Large intestine (tissue), 3 donors: ENCODE data around the gene OSGEPL1. TPM values are rescaled to one million over a fixed set of nuclear protein-coding genes. Genes with fewer than 3 reads are reported as not detected.
"Not testable (repeated sequence)": the region's sequence is repeated elsewhere in the genome, so short reads cannot be mapped to it uniquely, and the experiment has no call there.

Experiments
- DNase-seq, 2 donors: peaks; one replicate each; pipeline versions ENCODE4 v3.0.0 to v3.0.0-alpha.2; 2013
- H3K27ac ChIP-seq: one replicate; pipeline ENCODE4 v1.5.1; 2013; ENCODE audit warnings: low read length
- H3K27me3 ChIP-seq: 2 replicates; pipeline ENCODE4 v1.6.1; 2013; ENCODE audit warnings: low read length; ENCODE audit not compliant: control insufficient read depth, insufficient read depth
- H3K36me3 ChIP-seq: 2 replicates; pipeline ENCODE4 v1.6.1; 2013; ENCODE audit warnings: low read length; ENCODE audit not compliant: control insufficient read depth, insufficient read depth
- H3K4me1 ChIP-seq: one replicate; pipeline ENCODE4 v1.6.1; 2013; ENCODE audit warnings: low read length; ENCODE audit not compliant: control insufficient read depth, insufficient read depth
- H3K4me3 ChIP-seq: one replicate; pipeline ENCODE4 v1.5.1; 2013; ENCODE audit warnings: low read length
- H3K9me3 ChIP-seq: one replicate; pipeline ENCODE4 v1.6.1; 2013; ENCODE audit warnings: mild to moderate bottlenecking, low read depth, low read length, moderate library complexity; ENCODE audit not compliant: control insufficient read depth
- WGBS: methylation state at CpG from one replicate; pipeline ENCODE4 v1.1.5; 2013; ENCODE audit warnings: low lambda C conversion rate; ENCODE audit not compliant: insufficient coverage; 5-methylcytosine and 5-hydroxymethylcytosine counted together
- polyA plus RNA-seq: library from polyadenylated mRNA; unstranded; fragments of 120-200 nt; gene quantifications from one replicate; pipeline ENCODE4 v1.2.1, GENCODE V29; 2013

OSGEPL1 gene
- polyA plus RNA-seq, 1 donor, result 11.8 TPM

DNA sequence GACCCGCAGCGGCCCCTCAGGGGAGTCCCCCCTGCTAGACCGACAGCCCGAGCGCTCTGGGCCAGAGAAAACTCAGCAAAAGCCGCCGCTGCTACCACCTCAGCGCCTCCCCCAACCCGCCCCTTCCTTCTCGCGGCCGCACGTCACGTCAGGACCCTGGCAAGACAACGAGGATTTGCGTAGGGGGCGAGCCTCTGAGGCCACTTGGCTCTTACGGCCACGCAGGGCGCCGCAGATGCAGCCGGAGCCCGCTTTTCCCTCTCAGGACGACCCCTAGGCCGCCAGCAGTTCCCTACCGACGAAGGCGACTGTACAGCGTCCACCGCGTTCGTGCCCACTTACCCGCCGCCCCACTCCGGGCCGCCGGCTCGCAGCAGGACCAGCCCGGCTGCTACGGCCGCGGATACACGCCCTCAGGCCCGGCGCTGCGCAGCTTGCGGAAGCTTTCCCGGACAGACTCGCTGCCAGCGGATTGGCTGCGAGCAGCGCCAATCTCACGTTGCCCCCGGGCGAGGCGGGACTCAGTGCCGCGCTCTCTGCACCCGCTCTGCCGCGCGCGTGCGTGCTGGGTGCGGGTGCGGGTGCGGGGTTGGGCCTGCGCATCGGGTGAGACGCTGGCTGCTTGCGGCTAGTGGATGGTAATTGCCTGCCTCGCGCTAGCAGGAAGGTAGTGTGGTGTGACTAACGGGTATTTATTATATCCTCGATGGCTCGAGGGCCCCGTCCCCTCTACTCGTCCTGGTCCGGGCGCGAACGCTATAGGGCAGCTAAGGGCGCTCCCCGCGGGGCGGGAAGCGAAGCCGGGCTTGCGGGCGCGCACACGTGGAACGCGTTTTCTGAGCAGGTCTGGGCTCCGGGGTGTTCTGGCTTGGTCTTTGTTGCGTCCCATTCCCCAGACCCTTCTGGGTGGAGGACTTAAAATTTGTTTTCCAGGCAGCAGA is 21.6 kb upstream of the OSGEPL1 start, which contains the start of the genes ORMDL1 and PMS1:
Gene ORMDL1, minus strand, starts transcription at position 413 of the 941 bp plus-strand sequence. CDS start 1,744 bp downstream, outside the sequence.
Gene PMS1, plus strand, starts transcription at position 524 of the 941 bp plus-strand sequence. CDS start 7,360 bp downstream, outside the sequence.
- Histone ChIP-seq H3K36me3 (peaks cover 4% of the 10 kb centered on the region), H3K27me3 (no peaks in the 10 kb centered on the region), H3K4me3 (peak within 1 kb of the TSS; percentile 86), H3K4me1 (peaks cover 9% of the 10 kb centered on the region), H3K27ac (peak within 1 kb of the TSS; percentile 93), H3K9me3 (no peaks in the 10 kb centered on the region)
- DNase-seq, result peak; percentile 95 to 98
- WGBS, result no CpG with 5 or more reads among the region's 96 CpGs

DNA sequence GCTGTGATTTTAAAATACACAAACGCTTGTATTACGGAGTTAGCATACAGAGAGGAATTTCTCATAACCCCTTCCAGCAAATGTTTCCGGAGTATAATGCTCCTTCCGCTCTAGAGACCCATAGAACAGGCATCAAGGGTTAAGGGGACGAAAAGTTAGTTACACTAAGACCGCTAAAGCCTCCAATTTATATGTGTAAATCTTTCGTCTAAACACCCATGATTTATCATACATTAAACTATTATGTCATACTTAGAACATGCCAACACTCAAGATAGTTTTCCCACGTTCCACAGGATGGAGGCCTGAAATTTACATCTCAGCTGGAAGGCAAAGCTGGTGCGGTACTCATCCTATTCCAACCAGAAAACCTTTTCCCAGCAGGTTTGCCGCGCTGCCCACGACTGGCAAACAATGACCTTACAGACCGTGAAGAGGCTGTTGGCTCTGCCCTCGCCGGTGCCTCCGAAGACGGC is 20.9 kb upstream of the OSGEPL1 start:
- H3K4me3 ChIP-seq, result peak overlapping the region; percentile 86

DNA sequence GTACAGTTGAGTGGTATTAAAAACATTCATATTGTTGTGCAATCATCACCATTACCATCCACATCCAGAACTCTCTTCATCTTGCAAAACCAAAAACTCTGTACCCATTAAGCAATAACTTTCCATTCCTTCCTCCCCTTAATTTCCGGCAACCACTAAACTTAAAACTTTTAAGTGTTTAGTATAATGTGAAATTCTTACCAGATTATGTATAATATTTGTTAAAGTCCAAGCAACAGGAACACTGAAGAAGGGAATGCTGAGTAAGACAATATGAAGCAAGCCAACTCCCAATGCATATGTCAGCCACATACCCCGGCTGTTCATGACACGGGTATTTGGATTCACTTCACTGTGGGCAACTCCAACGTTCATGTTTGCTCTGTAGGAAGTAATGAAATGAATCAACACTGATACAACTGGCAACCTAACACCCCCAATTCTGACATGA is 19.7 kb upstream of the OSGEPL1 start:
- no peaks in the 10 kb centered on the region for H3K27me3 ChIP-seq
- DNase-seq, result peak in 1 of 2 donors; percentile 25
- WGBS, result no CpG with 5 or more reads among the region's 4 CpGs
- H3K4me1 ChIP-seq, result peaks cover 9% of the 10 kb centered on the region
- H3K36me3 ChIP-seq, result peaks cover 18% of the 10 kb centered on the region
- H3K9me3 ChIP-seq, result no peaks in the 10 kb centered on the region
- H3K4me3 ChIP-seq, result no peak overlapping the region
- no peak overlapping the region for H3K27ac ChIP-seq

More for the DNA sequence above, 20.9 kb upstream of the OSGEPL1 start:
- H3K27ac ChIP-seq, result peak overlapping the region; percentile 93
- no peak for DNase-seq
- H3K9me3 ChIP-seq, result no peaks in the 10 kb centered on the region
- peaks cover 9% of the 10 kb centered on the region for H3K4me1 ChIP-seq
- 0% methylated on average over 1 of the region's 17 CpGs for WGBS
- H3K27me3 ChIP-seq, result no peaks in the 10 kb centered on the region
- peaks cover 10% of the 10 kb centered on the region for H3K36me3 ChIP-seq

DNA sequence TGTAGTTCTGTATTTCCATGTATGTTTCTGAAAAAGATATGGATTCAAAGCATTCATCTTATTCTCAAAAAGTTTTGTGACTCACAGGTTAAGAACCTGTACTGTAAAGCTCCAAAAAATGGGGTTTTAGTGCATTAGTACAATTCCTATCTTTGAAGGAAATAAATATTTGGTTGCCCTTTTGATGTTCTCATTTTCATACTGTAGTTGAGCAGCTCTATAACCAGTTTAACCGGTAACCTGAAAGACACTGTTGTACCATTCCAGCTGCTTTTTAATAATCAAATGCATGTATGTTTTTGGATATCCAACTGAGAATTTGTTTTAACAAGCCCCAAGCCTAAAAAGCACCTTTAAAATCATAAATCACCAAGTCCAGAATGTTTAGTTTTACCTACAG is 9.6 kb upstream of the OSGEPL1 start:
- WGBS, result no CpG with 5 or more reads among the region's 1 CpG

DNA sequence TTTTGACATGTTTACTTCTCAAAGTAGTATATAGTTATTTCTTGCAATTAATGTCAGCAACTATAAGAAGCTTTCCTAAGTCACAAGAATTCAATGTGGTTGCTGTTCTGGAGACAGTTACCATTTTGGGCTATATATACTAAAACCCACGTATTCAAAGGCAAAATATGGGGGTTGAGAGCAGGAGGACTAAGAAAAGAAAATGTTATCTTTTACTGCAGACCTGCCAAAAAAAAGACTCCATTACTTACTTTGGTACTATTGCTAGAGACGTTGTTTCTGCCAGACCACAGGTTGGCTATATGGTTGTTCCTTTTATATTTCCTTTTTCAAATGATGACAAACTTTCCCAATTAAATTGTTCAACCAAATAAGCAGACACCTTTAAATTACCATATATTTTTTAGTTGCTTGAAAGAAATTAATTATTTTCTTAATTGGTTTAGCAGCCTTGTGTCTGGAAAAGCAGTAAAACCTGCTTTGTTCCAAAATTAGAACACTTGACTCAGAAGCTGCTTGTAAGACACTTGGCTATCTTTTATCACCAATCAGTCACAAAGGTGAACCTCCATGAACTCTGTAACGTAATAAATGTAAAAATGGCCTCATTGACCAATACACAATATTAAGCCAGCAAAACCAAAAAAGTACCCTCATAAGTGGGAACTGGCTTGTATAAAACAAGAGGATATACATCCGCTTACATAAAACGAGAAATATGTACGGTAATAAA is 8.2 kb upstream of the OSGEPL1 start:
- no peak for DNase-seq
- Histone ChIP-seq H3K4me3 (no peak overlapping the region), H3K4me1 (no peaks in the 10 kb centered on the region), H3K27me3 (no peaks in the 10 kb centered on the region), H3K36me3 (peaks cover 42% of the 10 kb centered on the region), H3K9me3 (no peaks in the 10 kb centered on the region), H3K27ac (no peak overlapping the region)
- 54% methylated on average over 5 of the region's 6 CpGs for WGBS

More for the DNA sequence above, 9.6 kb upstream of the OSGEPL1 start:
- Histone ChIP-seq H3K9me3 (no peaks in the 10 kb centered on the region), H3K4me1 (no peaks in the 10 kb centered on the region), H3K36me3 (peaks cover 46% of the 10 kb centered on the region), H3K4me3 (no peak overlapping the region), H3K27ac (no peak overlapping the region), H3K27me3 (no peaks in the 10 kb centered on the region)
- DNase-seq, result no peak

DNA sequence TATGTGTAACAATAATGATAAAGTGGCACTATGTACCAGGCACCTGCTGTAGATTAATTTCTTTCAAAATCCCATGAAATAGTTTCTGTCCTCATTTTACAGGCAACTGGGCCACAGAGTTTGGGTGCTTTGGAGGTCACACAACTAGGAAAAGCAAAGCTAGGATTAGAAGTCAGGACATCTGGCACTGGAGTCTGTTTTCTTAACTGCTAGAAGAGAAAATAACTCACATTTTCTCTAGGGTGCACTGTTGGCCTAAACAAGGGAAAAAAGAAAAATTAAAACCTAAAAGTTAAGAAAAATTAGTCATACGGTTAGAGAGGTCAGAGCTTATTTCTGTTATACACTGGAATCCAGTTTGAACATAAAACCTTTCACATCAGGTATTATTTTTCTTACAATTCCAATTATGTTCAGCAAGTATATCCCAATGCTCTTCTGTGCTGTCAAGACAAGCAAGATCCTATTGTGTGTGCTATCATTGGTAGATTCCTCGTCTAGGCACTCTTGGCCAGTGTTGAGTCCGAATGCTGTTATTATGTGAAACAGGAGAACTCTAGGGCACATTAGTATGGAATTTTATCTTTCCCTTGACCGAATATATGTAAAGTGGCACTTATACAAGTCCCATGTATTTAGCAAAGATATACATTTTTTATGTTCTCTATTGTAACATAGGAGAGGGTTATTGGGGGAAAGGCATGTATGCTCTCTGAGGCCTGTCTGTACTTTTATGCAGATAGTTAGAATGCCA is 1.5 kb upstream of the OSGEPL1 start:
- no peak overlapping the region for H3K27ac ChIP-seq
- H3K4me1 ChIP-seq, result peaks cover 3% of the 10 kb centered on the region
- no peaks in the 10 kb centered on the region for H3K27me3 ChIP-seq
- H3K4me3 ChIP-seq, result no peak overlapping the region
- peaks cover 4% of the 10 kb centered on the region for H3K36me3 ChIP-seq
- no peak for DNase-seq
- H3K9me3 ChIP-seq, result no peaks in the 10 kb centered on the region
- no CpG with 5 or more reads among the region's 4 CpGs for WGBS

DNA sequence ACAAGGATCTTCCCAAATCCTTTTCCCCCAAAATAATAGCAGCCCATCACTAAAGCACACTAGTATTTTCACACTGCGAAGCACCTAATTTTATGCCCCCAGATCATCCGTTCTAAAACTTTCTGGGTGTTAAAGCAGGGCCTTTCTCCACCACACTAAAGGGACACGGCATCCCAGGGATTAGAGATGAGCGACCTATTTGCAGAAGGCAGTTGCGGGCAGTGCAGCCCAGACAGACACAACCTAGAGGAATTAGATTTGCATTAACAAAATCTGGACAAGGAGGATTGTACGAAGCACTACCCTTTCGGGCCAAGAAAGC is 402 bp downstream of the OSGEPL1 start:
- Histone ChIP-seq H3K36me3 (peaks cover 6% of the 10 kb centered on the region), H3K4me1 (peaks cover 3% of the 10 kb centered on the region), H3K27ac (peak overlapping the region; percentile 87), H3K4me3 (peak overlapping the region; percentile 83), H3K9me3 (no peaks in the 10 kb centered on the region), H3K27me3 (no peaks in the 10 kb centered on the region)
- DNase-seq, result no peak
- WGBS, result no CpG with 5 or more reads among the region's 7 CpGs

DNA sequence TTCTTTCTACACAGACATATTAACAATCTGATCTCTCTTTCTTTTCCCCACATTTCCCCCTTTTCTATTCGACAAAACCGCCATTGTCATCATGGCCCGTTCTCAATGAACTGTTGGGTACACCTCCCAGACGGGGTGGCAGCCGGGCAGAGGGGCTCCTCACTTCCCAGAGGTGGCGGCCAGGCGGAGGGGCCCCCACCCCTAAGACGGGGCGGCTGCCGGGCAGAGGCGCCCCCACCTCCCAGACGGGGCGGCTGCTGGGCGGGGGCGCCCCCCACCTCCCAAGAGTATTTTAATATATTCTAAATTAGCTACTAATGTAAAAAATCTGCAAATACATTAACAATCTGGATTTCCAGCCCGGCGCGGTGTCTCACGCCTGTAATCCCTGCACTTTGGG is 2.4 kb downstream of the OSGEPL1 start:
- DNase-seq, H3K36me3 ChIP-seq, H3K27me3 ChIP-seq, H3K27ac ChIP-seq, H3K4me3 ChIP-seq, H3K9me3 ChIP-seq, H3K4me1 ChIP-seq: not testable (repeated sequence)
- WGBS, result no CpG with 5 or more reads among the region's 19 CpGs

DNA sequence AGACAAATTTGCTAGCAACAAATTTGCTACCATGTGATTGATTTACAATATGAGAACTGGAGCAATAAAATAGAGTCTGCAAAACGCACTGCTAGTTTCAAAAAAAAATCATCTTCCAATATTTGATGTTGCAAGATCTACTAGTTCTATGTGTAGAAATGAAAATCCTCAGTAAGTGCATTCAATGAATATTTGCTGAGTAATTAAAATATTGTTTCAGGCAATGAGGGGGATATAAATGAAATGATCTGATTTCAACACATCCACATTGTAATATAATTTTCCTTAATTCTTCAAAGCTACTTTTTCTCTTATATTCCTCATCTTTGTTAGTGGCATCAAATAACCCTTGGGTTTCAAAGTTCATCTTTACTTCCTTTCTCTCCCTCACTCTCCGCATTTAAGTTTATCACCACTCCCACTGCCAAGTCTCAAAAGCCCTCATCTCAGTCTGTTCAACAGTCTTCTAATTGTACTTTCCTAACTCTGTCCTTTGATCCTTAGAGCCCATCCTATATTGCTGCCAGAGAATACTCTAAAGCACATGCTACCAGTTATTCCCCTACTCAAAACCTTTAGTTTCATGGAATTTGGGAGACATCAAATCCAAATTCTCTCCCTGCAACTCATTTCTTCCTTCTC is 6.2 kb downstream of the OSGEPL1 start:
- H3K27ac ChIP-seq, result no peak overlapping the region
- no peaks in the 10 kb centered on the region for H3K9me3 ChIP-seq
- 17% methylated on average over 2 of the region's 2 CpGs for WGBS
- no peaks in the 10 kb centered on the region for H3K27me3 ChIP-seq
- peak in 1 of 2 donors; percentile 59 for DNase-seq
- H3K36me3 ChIP-seq, result peaks cover 6% of the 10 kb centered on the region
- H3K4me1 ChIP-seq, result peaks cover 3% of the 10 kb centered on the region
- H3K4me3 ChIP-seq, result no peak overlapping the region
